ENCODE measurements around the gene PIGP.

PIGP gene

DNA sequence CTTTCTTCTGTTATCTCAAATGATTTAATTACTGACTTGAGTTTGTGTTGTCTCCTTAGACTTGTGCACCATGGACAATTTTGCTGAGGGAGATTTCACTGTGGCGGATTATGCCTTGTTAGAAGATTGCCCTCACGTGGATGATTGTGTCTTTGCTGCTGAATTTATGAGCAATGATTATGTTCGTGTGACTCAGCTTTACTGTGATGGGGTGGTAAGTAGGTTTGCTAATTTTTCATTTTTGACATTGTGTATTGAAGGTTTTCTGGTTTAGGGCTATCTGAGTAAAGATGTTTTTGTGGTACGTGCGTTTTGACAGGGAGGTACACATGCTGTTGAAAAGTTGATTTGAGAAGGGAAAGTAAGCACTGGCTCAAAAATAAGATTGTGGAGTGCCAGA, 14.3 kb upstream of the PIGP start:
- POLR2A ChIA-PET (ENCODE audit: low non-redundant PET), result no interaction called here
- no peak for DNase-seq (ENCODE audit: low spot score)
- TF ChIP-seq, protein P1, sequence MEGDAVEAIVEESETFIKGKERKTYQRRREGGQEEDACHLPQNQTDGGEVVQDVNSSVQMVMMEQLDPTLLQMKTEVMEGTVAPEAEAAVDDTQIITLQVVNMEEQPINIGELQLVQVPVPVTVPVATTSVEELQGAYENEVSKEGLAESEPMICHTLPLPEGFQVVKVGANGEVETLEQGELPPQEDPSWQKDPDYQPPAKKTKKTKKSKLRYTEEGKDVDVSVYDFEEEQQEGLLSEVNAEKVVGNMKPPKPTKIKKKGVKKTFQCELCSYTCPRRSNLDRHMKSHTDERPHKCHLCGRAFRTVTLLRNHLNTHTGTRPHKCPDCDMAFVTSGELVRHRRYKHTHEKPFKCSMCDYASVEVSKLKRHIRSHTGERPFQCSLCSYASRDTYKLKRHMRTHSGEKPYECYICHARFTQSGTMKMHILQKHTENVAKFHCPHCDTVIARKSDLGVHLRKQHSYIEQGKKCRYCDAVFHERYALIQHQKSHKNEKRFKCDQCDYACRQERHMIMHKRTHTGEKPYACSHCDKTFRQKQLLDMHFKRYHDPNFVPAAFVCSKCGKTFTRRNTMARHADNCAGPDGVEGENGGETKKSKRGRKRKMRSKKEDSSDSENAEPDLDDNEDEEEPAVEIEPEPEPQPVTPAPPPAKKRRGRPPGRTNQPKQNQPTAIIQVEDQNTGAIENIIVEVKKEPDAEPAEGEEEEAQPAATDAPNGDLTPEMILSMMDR (conservative IDR thresholded peaks at IDR 0.05; ENCODE audit: low read depth), result peak; percentile 23; the same call in 1 of the 2 replicates
- no peak overlapping the region for H3K27ac ChIP-seq
- CTCF ChIA-PET, result interaction anchor here (0.6 to 1.5 kb wide), 6 partner anchors 9 to 568 kb away, joined by 3 to 7 read pairs (median 4); no protein-coding TSS in a partner anchor

DNA sequence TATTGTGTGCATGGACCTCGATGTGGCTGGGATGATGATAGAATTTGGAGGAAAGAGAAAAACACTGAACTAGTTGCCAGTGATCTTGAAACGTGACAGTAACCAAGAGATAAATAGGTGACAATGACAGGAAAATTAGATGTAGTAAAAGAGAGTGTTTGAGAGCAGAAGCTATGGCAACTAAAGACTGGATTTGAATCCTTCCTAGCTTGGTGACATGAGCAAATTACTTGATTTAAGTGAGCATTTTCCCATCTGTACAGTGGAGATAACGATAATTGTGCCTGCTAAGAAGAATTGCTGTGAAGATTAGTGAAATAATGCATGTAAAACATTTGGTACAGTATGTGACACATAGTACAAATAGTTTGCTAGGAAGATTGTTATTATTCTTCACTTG, 12.9 kb upstream of the PIGP start:
- H3K27ac ChIP-seq, result no peak overlapping the region
- TF ChIP-seq, protein P1 (conservative IDR thresholded peaks at IDR 0.05; ENCODE audit: low read depth), result no peak
- ChIA-PET CTCF (interaction anchor here (1.1 kb wide), 1 partner anchor 36 kb away, joined by 10 read pairs; no protein-coding TSS in a partner anchor), POLR2A (ENCODE audit: low non-redundant PET) (no interaction called here)
- no peak for DNase-seq (ENCODE audit: low spot score)

DNA sequence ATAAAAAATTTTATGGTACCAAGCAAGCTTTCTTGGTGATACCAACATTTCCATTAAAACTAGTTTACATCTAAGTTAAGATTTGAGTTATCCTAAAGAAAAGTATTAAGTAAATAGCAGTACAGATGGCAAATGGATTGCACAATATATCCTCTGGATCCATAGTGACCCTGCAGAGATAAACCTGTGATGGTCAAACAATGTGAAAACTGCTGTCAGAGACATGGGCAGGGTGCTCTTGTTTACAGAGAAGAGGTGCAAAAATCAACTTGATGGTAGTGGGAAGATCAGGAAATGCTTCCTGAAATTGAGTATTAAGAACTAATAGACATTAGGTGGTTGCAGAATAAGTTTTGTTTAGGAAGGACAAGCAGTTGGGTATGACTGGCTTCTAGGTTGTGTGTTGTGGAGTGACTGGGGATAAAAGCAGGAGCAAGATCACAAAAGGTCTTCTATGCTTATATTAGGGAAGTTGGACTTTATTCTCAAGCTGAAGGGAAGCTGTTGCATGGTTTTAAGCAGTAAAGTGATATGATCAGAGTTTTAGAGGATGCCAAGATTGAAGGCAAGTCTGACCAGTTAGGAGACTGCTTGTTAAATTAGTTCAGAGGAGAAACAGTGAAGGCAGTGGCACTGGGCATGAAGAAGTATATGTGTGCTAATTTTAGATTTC, 10.1 kb upstream of the PIGP start:
- ChIA-PET CTCF (no interaction called here), POLR2A (ENCODE audit: low non-redundant PET) (no interaction called here)

DNA sequence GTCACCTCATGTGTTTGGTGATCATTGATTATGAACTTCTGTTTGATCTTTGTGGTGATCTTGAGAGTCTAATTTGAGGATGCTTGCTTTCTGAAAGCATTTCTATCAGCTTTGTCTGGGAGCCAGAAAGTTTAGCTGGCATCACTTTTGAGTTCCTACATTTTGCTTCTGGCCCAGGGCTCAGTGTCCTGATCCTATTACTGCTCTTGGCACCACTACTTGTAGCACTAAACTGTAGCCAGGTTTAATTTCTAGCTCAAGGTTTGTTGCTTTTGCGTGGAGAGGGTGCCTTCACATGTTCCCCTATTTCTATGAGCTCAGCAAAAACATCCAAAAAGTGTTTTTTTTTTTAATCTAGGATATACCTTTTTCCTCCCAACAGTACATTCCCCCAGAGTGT, 9.5 kb upstream of the PIGP start:
- H3K27ac ChIP-seq, result no peak overlapping the region
- DNase-seq (ENCODE audit: low spot score), result no peak
- ChIA-PET POLR2A (ENCODE audit: low non-redundant PET) (interaction anchor here (0.6 kb wide), 1 partner anchor 496 kb away, joined by 4 read pairs; no protein-coding TSS in a partner anchor), CTCF (no interaction called here)
- TF ChIP-seq, protein P1 (conservative IDR thresholded peaks at IDR 0.05; ENCODE audit: low read depth), result no peak

More for the DNA sequence above, 10.1 kb upstream of the PIGP start:
- TF ChIP-seq, protein P1 (conservative IDR thresholded peaks at IDR 0.05; ENCODE audit: low read depth), result no peak
- H3K27ac ChIP-seq, result no peak overlapping the region
- no peak for DNase-seq (ENCODE audit: low spot score)

DNA sequence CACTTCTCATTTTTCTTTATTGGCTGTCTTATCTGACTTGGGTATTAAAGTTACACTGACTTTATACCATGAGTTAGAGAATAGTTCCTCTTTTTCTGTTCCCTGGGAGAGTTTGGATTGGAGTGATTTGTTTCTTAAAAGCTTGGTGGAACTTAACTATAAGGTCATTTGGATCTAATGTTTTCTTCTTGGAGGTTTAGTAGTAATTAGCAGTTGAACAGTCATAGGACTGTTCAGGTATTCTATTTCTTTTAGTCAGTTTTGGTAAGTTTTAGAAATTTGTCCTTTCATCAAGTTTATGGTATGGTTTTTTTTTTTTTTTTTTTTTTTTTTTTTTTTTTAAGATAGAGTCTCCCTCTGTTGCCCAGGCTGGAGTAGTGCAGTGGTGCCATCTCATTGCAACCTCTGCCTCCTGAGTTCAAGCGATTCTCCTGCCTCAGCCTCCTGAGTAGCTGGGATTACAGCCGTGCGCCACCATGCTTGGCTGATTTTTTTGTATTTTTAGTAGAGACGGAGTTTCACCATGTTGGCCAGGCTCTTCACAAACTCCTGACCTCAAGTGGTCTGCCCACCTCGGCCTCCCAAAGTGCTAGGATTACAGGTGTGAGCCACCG, 6.4 kb upstream of the PIGP start:
- no peak overlapping the region for H3K27ac ChIP-seq
- no peak for DNase-seq (ENCODE audit: low spot score)
- TF ChIP-seq, protein P1 (conservative IDR thresholded peaks at IDR 0.05; ENCODE audit: low read depth), result no peak
- POLR2A ChIA-PET (ENCODE audit: low non-redundant PET), result no interaction called here
- CTCF ChIA-PET, result interaction anchor here (0.6 to 0.7 kb wide), 3 partner anchors 17 to 354 kb away, joined by 3 read pairs; no protein-coding TSS in a partner anchor

DNA sequence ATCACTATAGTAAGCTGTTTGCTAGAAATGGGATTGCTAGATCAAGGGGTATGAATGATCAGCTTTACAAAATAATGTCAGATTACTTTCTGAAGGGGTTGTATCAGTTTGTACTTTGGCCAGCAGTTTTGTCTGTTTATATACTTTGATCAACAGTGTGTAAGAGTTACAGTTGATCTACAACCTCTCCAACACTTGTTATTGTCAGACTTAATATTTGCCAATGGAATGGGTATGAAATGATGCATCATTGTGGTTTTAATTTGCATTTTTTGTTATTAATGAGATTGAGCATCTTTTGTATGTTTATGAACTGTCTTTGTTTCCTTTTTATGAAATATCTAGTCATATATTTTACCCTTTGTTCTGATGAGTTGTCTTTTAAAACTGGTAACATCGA, 4.5 kb upstream of the PIGP start:
- CTCF ChIA-PET, result no interaction called here
- TF ChIP-seq, protein P1 (conservative IDR thresholded peaks at IDR 0.05; ENCODE audit: low read depth), result no peak
- POLR2A ChIA-PET (ENCODE audit: low non-redundant PET), result no interaction called here
- DNase-seq (ENCODE audit: low spot score), result no peak
- no peak overlapping the region for H3K27ac ChIP-seq
